WTC11 (cell line): ENCODE results near the gene USP54. TPM values are rescaled to one million over a fixed set of nuclear protein-coding genes. Genes with fewer than 3 reads are reported as not detected.

ENCODE experiments used
- total RNA-seq: library from RNA; stranded (reverse); gene quantifications from 3 replicates; pipeline ENCODE4 v1.2.3, GENCODE V29; 2021

USP54 gene
- total RNA-seq, 1 experiment from 2014 or later = 39.8 TPM

Other genes starting within 250 kb of the USP54 start
- 0.31 to 0.73 TPM (median 0.39 TPM) in 3 replicates for gene CFAP70, start 232.5 kb downstream of the USP54 start, total RNA-seq
- 66.7 to 68.2 TPM (median 67.8 TPM) in 3 replicates for gene ANXA7, start 177.3 kb downstream of the USP54 start, total RNA-seq
- gene MSS51, start 157.8 kb downstream of the USP54 start, total RNA-seq = 2.9 to 3.1 TPM (median 3.0 TPM) in 3 replicates
- gene PPP3CB, start 95.3 kb downstream of the USP54 start, total RNA-seq = 30.0 to 34.4 TPM (median 32.9 TPM) in 3 replicates
- 3.0 to 5.4 TPM (median 4.4 TPM) in 3 replicates for gene MYOZ1, start 50.1 kb upstream of the USP54 start, total RNA-seq
- gene SYNPO2L, start 64.7 kb upstream of the USP54 start, total RNA-seq = 0.11 to 0.22 TPM (median 0.18 TPM) in 3 replicates
- 7.5 to 10.4 TPM (median 9.3 TPM) in 3 replicates for gene AGAP5, start 106.8 kb upstream of the USP54 start, total RNA-seq
- gene SEC24C, start 153.0 kb upstream of the USP54 start, total RNA-seq = 64.2 to 74.2 TPM (median 64.5 TPM) in 3 replicates
- gene CHCHD1, start 190.7 kb upstream of the USP54 start, total RNA-seq = 45.9 to 47.9 TPM (median 45.9 TPM) in 3 replicates
- gene ZSWIM8, start 194.3 kb upstream of the USP54 start, total RNA-seq = 50.5 to 59.1 TPM (median 53.2 TPM) in 3 replicates
- 26.3 to 32.3 TPM (median 31.1 TPM) in 3 replicates for gene NDST2, start 220.3 kb upstream of the USP54 start, total RNA-seq